Heart left ventricle (tissue), 13 donors: Measurements from ENCODE around the gene SELENOK.

Experiments used
- POLR2A ChIP-seq, 2 donors: fragments of 450-650 bp; IDR thresholded peaks; one replicate each; pipeline ENCODE4 v1.6.1; 2017; ENCODE audit warnings: antibody characterized with exemption in 2 of 2, mild to moderate bottlenecking in 2 of 2, moderate library complexity in 2 of 2
- TF ChIP-seq, protein P1 (sequence below), 12 donors: fragments of 200-600 bp; sonication (generic) in 4 of 12; IDR thresholded peaks; one replicate each; pipeline versions ENCODE4 v1.5.0 to v1.8.0; 2018 to 2022; ENCODE audit warnings: antibody characterized with exemption in 12 of 12, mild to moderate bottlenecking in 5 of 12
- donor health status: ischemic (EF 13 %, LVEDD 7.1; RV severe dilation, severe dysfunction).
- donor health status: DM: no; HTN: yes; CAD: no.
- donor health status: DM: no; HTN: no; CAD: no.
- donor health status: ischemic (EF 25% LVEDD 6.9; RV normal size, moderate dysfunction).
- donor health status: ischemic (EF 25% LVEDD 5.7; RV mildly dilated, moderate dysfunction).
- donor health status: ischemic (EF 35%, LVEDD 5.7; RV mildly dilated, moderate dysfunction).
- donor health status: nonischemic (EF 11% LVEDD 7.7; RV severe dilation, severe dysfunction).
- donor health status: DM: yes; HTN: yes; CAD: no.
- donor health status: PGD.
- donor health status: ischemic (EF 29% LVEDD 5.4; RV normal size, mild dysfunction).
- donor health status: nonischemic (EF 23%, LVEDD 6.1; RV moderate dilation, normal function).

DNA sequence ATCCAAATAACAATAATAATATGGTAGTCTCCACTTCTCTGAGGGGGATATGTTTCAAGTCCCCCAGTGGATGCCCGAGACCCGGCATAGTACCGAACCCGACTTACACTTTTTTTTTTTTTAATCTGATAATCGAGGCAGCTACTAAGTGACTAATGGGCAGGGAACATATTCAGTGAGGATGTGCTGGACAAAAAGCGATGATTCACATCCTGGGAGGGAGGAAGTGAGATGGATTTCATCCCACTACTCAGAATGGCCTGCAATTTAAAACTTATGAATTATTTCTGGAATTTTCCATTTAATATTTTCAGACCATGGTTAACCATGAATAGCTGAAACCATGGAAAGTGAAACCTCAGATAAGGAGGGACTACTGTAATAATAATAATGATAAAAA is 49.5 kb upstream of the SELENOK start:
- TF ChIP-seq POLR2A (IDR thresholded peaks at IDR 0.05): no peak
- TF ChIP-seq, protein P1, sequence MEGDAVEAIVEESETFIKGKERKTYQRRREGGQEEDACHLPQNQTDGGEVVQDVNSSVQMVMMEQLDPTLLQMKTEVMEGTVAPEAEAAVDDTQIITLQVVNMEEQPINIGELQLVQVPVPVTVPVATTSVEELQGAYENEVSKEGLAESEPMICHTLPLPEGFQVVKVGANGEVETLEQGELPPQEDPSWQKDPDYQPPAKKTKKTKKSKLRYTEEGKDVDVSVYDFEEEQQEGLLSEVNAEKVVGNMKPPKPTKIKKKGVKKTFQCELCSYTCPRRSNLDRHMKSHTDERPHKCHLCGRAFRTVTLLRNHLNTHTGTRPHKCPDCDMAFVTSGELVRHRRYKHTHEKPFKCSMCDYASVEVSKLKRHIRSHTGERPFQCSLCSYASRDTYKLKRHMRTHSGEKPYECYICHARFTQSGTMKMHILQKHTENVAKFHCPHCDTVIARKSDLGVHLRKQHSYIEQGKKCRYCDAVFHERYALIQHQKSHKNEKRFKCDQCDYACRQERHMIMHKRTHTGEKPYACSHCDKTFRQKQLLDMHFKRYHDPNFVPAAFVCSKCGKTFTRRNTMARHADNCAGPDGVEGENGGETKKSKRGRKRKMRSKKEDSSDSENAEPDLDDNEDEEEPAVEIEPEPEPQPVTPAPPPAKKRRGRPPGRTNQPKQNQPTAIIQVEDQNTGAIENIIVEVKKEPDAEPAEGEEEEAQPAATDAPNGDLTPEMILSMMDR (IDR thresholded peaks at IDR 0.05): no peak
